Kidney (tissue), 14 donors: Measurements from ENCODE around the gene AXL. TPM values are rescaled to one million over a fixed set of nuclear protein-coding genes. Genes with fewer than 3 reads are reported as not detected.

ENCODE experiments used
- DNase-seq, 5 donors: peaks; one replicate each; pipeline ENCODE4 v3.0.0-alpha.2; 2013 to 2020
- FAIRE-seq: peaks from 2 replicates; lab custom pipeline; 2012; peaks lifted over from hg19 to GRCh38; lab: Jason Lieb, UNC
- H3K27ac ChIP-seq, 2 donors: one replicate each; pipeline ENCODE4 v1.7.0; 2013; ENCODE audit warnings: low read depth in 2 of 2, low read length in 2 of 2, inconsistent platforms in 1 of 2
- H3K27me3 ChIP-seq: one replicate; pipeline ENCODE4 v1.7.1; 2013; ENCODE audit warnings: low read length, inconsistent platforms; ENCODE audit not compliant: control insufficient read depth, insufficient read depth
- H3K36me3 ChIP-seq, 3 donors: one replicate each; pipeline versions ENCODE4 v1.7.0 to v1.7.1; 2013; ENCODE audit warnings: low read length in 3 of 3, control low read depth in 1 of 3, inconsistent platforms in 1 of 3; ENCODE audit not compliant: insufficient read depth in 3 of 3, control insufficient read depth in 2 of 3
- H3K4me1 ChIP-seq, 3 donors: one replicate each; pipeline versions ENCODE4 v1.7.0 to v1.7.1; 2013; ENCODE audit warnings: low read length in 3 of 3, inconsistent platforms in 1 of 3, low read depth in 1 of 3; ENCODE audit not compliant: control insufficient read depth in 2 of 3, insufficient read depth in 2 of 3
- H3K4me3 ChIP-seq, 3 donors: one replicate each; pipeline versions ENCODE4 v1.7.0 to v1.8.1; 2013; ENCODE audit warnings: low read length in 3 of 3, control low read depth in 1 of 3, inconsistent platforms in 1 of 3
- H3K9ac ChIP-seq, 3 donors: one replicate each; pipeline versions ENCODE4 v1.7.0 to v1.7.1; 2013; ENCODE audit warnings: low read length in 3 of 3, control low read depth in 1 of 3, inconsistent platforms in 1 of 3
- H3K9me3 ChIP-seq, 3 donors: one replicate each; pipeline versions ENCODE4 v1.7.0 to v1.7.1; 2013; ENCODE audit warnings: low read length in 3 of 3, control low read depth in 1 of 3, inconsistent platforms in 1 of 3; ENCODE audit not compliant: control insufficient read depth in 2 of 3, insufficient read depth in 1 of 3
- intact Hi-C: fragments of 100-400 bp; cut with DNase I; formaldehyde crosslinking; loops from one replicate; pipeline ENCODE4 v1.11.1; 2022
- polyA plus RNA-seq: library from polyadenylated mRNA; stranded (reverse); fragments of 350-450 nt; fragmentation: Illumina TruSeq; extraction: RNeasy Lipid Tissue Mini Kit (QIAGEN cat#74804); gene quantifications from one replicate; pipeline ENCODE4 v1.2.3, GENCODE V29; 2014; ENCODE audit warnings: low read depth, low replicate concordance; ENCODE audit not compliant: insufficient read depth
- total RNA-seq: library from RNA; stranded (reverse); fragmentation: NEBNext Ultra II Directional; extraction: Animal tissue kit (Norgen Biotek cat#: 25700); gene quantifications from one replicate; pipeline ENCODE4 v1.2.1, GENCODE V29; 2021
- TF ChIP-seq, protein P1 (sequence below): IDR thresholded peaks from 3 replicates; pipeline ENCODE4 v1.5.1; 2012; ENCODE audit warnings: mild to moderate bottlenecking, moderate library complexity, borderline replicate concordance; ENCODE audit not compliant: insufficient read depth; ENCODE audit errors: extremely low read depth
- donor health status: control.
- donor health status: control.
- donor health status: control.
- donor health status: control.
- donor health status: control.
- donor health status: DM: yes; HTN: yes; CAD: no.
- donor health status: Normal renal cell carcinoma (clear cell type).

The AXL gene
- total and polyA plus RNA-seq, 2 donors from 2014 or later, result 6.3 to 37.4 TPM

DNA sequence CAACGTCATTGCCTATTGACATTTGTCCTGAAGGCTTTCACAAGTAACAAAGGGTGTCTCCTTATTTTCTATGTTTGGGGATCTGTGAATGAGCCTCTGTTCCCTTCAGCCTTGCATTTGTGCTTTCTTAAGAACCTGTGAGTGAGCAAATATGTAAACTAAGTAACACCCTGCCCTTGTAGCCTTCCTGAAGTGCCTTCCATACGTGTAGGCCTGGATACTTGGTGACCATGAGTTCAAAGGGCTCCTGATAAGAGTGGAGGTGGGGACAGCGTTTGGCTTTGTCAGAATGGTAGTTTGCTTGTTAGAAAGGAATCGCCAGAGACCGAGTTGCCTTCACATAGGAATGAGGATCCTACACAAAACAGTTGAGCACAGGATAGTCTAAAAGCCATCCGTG, 76.5 kb downstream of the AXL start:
- DNase-seq (no peak), FAIRE-seq (no peak)
- Histone ChIP-seq H3K9me3 (no peaks in the 10 kb centered on the region), H3K36me3 (peaks cover 25 to 88% (median 79%) of the 10 kb centered on the region in 3 donors), H3K9ac (no peak overlapping the region), H3K27ac (no peak overlapping the region), H3K4me1 (peaks cover 0 to 20% (median 4%) of the 10 kb centered on the region in 3 donors), H3K27me3 (no peaks in the 10 kb centered on the region), H3K4me3 (no peak overlapping the region)
- intact Hi-C loops, result no loop called here
- TF ChIP-seq, protein P1, sequence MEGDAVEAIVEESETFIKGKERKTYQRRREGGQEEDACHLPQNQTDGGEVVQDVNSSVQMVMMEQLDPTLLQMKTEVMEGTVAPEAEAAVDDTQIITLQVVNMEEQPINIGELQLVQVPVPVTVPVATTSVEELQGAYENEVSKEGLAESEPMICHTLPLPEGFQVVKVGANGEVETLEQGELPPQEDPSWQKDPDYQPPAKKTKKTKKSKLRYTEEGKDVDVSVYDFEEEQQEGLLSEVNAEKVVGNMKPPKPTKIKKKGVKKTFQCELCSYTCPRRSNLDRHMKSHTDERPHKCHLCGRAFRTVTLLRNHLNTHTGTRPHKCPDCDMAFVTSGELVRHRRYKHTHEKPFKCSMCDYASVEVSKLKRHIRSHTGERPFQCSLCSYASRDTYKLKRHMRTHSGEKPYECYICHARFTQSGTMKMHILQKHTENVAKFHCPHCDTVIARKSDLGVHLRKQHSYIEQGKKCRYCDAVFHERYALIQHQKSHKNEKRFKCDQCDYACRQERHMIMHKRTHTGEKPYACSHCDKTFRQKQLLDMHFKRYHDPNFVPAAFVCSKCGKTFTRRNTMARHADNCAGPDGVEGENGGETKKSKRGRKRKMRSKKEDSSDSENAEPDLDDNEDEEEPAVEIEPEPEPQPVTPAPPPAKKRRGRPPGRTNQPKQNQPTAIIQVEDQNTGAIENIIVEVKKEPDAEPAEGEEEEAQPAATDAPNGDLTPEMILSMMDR, result no peak

DNA sequence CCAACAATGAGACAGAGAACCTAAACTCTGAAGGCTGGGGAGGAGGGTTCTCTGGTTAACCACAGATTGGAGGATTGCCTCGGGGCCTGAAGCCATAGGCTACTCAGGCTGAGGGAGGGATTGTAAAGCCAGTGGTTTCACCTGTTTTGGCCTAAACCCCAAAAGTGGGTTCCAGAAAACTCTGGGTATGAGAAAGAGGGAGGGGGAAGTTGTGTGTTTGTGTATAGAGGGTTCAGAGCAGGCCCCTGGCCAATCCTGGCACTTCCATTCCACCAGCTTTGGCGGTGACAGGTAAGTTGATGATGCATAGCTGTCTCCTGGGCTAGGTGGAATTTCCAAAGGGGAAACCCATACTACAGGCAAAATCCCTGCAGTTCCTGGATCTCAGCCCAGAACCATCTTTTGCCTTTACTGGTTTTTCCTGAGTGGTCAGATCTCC, 77.4 kb downstream of the AXL start:
- DNase-seq (no peak), FAIRE-seq (no peak)
- Histone ChIP-seq H3K4me1 (peaks cover 0 to 20% (median 4%) of the 10 kb centered on the region in 3 donors), H3K27me3 (no peaks in the 10 kb centered on the region), H3K4me3 (no peak overlapping the region), H3K9me3 (no peaks in the 10 kb centered on the region), H3K9ac (no peak overlapping the region), H3K27ac (no peak overlapping the region), H3K36me3 (peaks cover 22 to 92% (median 81%) of the 10 kb centered on the region in 3 donors)
- intact Hi-C loops, result no loop called here
- TF ChIP-seq, protein P1, result no peak

DNA sequence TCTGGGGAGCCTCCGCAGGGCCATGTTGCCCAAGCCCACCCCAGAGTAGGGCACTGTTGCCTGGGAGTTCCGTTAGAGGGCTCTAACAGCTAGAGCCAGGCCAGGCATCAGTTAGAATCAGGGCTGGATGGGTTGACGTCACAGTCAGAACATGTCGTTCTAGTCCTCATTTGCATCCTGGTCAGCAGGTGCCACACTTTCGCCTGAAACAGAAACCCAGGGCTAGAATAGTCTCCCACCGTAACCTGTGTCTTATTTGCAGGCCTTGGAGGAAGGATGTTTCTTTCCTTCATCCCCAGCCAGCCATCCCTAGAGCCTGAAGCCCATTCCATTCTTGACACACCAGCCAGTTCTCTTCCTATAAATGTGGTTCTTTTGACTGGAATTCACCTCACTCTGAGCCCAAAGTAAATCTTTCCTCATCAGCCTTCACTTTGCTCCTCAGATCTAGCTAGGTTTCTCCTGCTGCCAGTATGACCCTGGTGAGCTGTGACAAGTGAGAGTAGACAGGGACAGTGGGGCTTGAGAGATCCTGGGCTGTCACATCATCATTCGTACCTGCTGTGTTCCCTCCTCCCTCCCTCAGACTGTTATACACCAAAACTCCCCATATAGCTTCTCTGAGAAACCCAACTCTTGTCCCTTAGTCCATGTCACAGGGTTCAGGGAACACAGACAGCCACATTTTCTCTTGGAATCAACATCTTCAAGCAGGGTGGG, 78.8 kb downstream of the AXL start:
- Histone ChIP-seq H3K27me3 (no peaks in the 10 kb centered on the region), H3K4me3 (no peak overlapping the region), H3K4me1 (peaks cover 0 to 20% (median 4%) of the 10 kb centered on the region in 3 donors), H3K9ac (peak overlapping the region in 1 of 3 donors; percentile 8), H3K27ac (peak overlapping the region in 1 of 2 donors; percentile 33), H3K9me3 (no peaks in the 10 kb centered on the region), H3K36me3 (peaks cover 18 to 87% (median 78%) of the 10 kb centered on the region in 3 donors)
- TF ChIP-seq, protein P1, result no peak
- intact Hi-C loops, result no loop called here
- FAIRE-seq (no peak), DNase-seq (no peak)
